ENCODE results near the gene CSH2. TPM values are rescaled to one million over a fixed set of nuclear protein-coding genes. Genes with fewer than 3 reads are reported as not detected.
"Not testable (repeated sequence)": the region's sequence is repeated elsewhere in the genome, so short reads cannot be mapped to it uniquely, and the experiment has no call there.

Gene CSH2
- total and polyA plus RNA-seq, 2 of the 13 experiments (the other 11 are each of a cell fraction or from before 2014, with no cell fraction given), result not detected

DNA sequence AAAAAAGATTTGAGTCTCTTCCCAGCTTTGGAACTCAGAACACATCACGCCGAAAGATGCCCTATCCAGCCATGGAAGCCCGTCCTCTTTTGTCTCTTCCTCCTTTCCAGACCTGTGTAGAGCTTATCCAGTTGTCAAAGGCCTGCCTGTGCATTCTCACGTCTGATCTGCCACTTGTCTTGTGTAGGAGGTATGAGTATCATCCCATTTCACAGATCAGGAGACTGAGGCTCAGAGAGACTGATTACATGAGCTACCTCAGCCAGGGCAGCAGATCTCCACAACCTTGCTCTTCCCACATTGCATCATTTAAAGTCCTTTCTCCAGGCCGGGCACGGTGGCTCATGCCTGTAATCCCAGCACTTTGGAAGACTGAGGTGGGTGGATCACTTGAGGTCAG is 1.2 kb upstream of the CSH2 start:
- H3K4me2 ChIP-seq (ENCODE audit: low read depth, low read length); FAIRE-seq; H3K27me3 ChIP-seq (ENCODE audit: control insufficient read depth in 1 of 2, insufficient read depth in 2 of 2, low read length in 2 of 2); H3K4me3 ChIP-seq (replicated peaks in 1 of 3; ENCODE audit: insufficient read depth in 1 of 3, low read depth in 2 of 3, low read length in 3 of 3); in situ Hi-C loops (cut with HindIII; ENCODE audit: extremely low pct_ligation_motif_present, low pct_unique_long_range_greater_than_20kb); CTCF ChIA-PET (ENCODE audit: low intra/inter-chr PET ratio, low total read pairs); H3K4me1 ChIP-seq (ENCODE audit: insufficient read depth, low read length); H3K9me3 ChIP-seq (ENCODE audit: low read length); ATAC-seq; H3K9ac ChIP-seq (ENCODE audit: insufficient read depth, low read depth, low read length); BruUV-seq (replicated peaks); H4K20me1 ChIP-seq (ENCODE audit: insufficient read depth, low read length); H3K36me3 ChIP-seq (replicated peaks in 1 of 2; ENCODE audit: control insufficient read depth in 1 of 2, insufficient read depth in 2 of 2, low read length in 2 of 2); H2AFZ ChIP-seq (ENCODE audit: low read length); H3K79me2 ChIP-seq (ENCODE audit: insufficient read depth, low read length); POLR2A ChIA-PET; intact Hi-C loops (cut with micrococcal nuclease; ENCODE audit: unreplicated experiment); DNase-seq (ENCODE audit: low spot score); H3K27ac ChIP-seq (ENCODE audit: extremely low read length, insufficient read depth, low read length): not testable (repeated sequence)
- TF ChIP-seq ZMYM3 (CRISPR knock-in tag; IDR thresholded peaks at IDR 0.05), result 0 out of 2 replicates have a peak, but pooled peaks have one; percentile 15
- TF ChIP-seq ZNF629 (CRISPR knock-in tag; conservative IDR thresholded peaks at IDR 0.05), result peak; percentile 79
- WGBS (ENCODE audit: low lambda C conversion rate), result 33% methylated on average over 6 of the region's 6 CpGs

DNA sequence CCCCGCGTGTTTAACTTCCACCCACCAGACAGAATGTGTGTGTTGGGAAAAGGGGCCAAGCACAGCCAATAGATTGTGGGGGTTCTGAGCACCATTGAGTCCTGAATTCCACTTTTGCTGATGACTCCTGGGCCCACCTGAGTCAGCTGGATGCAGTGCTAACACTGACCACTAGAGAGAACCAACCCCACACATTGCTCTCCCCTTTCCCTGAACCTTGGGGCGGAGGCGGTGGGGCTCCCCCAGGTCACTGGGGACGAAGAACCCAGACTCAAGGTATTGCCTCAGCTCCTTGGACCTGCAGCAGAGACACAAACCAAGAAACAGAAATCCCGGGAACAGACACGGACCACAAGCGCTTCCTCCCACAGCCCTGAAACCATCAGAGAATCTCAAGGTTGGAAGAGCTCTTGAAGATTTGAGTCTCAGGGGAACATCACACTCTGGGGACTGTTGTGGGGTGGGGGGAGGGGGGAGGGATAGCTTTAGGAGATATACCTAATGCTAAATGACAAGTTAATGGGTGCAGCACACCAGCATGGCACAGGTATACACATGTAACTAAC is 667 bp upstream of the CSH2 start:
- H2AFZ ChIP-seq (ENCODE audit: low read length); CTCF ChIA-PET (ENCODE audit: low intra/inter-chr PET ratio, low total read pairs): not testable (repeated sequence)

DNA sequence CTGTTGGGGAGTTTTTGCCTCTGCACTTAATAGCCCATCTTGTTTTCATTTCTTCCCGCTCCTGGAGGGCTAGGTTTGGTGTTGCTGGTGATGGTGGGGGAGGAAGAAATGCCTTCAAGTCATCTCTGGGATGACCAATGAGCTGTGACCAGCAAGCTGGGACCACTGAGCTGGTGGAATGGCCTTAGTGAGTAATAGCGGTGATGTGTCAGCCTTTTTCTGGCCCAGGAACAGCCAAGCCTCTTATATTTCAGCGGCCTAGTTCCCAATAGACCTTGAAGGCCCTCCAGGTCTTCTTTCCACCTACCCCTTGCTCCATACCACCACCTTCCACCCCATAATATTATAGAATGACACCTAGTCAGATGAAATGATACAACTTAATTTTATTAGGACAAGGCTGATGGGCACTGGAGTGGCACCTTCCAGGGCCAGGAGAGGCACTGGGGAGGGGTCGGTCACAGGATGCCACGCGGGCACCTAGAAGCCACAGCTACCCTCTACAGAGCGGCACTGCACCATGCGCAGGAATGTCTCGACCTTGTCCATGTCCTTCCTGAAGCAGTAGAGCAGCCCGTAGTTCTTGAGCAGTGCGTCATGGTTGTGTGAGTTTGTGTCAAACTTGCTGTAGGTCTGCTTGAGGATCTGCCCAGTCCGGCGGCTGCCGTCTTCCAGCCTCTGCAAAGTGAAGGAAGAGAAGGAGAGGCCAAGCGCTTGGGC is 1.7 kb downstream of the CSH2 start:
- ATAC-seq; H3K9ac ChIP-seq (ENCODE audit: insufficient read depth, low read depth, low read length); H2AFZ ChIP-seq (ENCODE audit: low read length); in situ Hi-C loops (cut with HindIII; ENCODE audit: extremely low pct_ligation_motif_present, low pct_unique_long_range_greater_than_20kb); H3K4me1 ChIP-seq (ENCODE audit: insufficient read depth, low read length); H3K4me2 ChIP-seq (ENCODE audit: low read depth, low read length); FAIRE-seq; H3K9me3 ChIP-seq (ENCODE audit: low read length); H3K79me2 ChIP-seq (ENCODE audit: insufficient read depth, low read length); BruUV-seq (replicated peaks); H3K4me3 ChIP-seq (replicated peaks in 1 of 3; ENCODE audit: insufficient read depth in 1 of 3, low read depth in 2 of 3, low read length in 3 of 3); DNase-seq (ENCODE audit: low spot score); H3K27ac ChIP-seq (ENCODE audit: extremely low read length, insufficient read depth, low read length); POLR2A ChIA-PET; H3K36me3 ChIP-seq (replicated peaks in 1 of 2; ENCODE audit: control insufficient read depth in 1 of 2, insufficient read depth in 2 of 2, low read length in 2 of 2); CTCF ChIA-PET (ENCODE audit: low intra/inter-chr PET ratio, low total read pairs); H4K20me1 ChIP-seq (ENCODE audit: insufficient read depth, low read length); intact Hi-C loops (cut with micrococcal nuclease; ENCODE audit: unreplicated experiment): not testable (repeated sequence)
- 48% methylated on average over 7 of the region's 15 CpGs for WGBS (ENCODE audit: low lambda C conversion rate)
- peaks cover 0 to 12% of the 10 kb centered on the region in 2 experiments; a peak in 3 of 5 replicates for H3K27me3 ChIP-seq (ENCODE audit: control insufficient read depth in 1 of 2, insufficient read depth in 2 of 2, low read length in 2 of 2)

More for the DNA sequence above, 667 bp upstream of the CSH2 start:
- 93% methylated on average over 3 of the region's 8 CpGs for WGBS (ENCODE audit: low lambda C conversion rate)
- DNase-seq (ENCODE audit: low spot score); H3K79me2 ChIP-seq (ENCODE audit: insufficient read depth, low read length); FAIRE-seq; intact Hi-C loops (cut with micrococcal nuclease; ENCODE audit: unreplicated experiment); H4K20me1 ChIP-seq (ENCODE audit: insufficient read depth, low read length); H3K9ac ChIP-seq (ENCODE audit: insufficient read depth, low read depth, low read length); H3K27ac ChIP-seq (ENCODE audit: extremely low read length, insufficient read depth, low read length); H3K9me3 ChIP-seq (ENCODE audit: low read length); H3K4me2 ChIP-seq (ENCODE audit: low read depth, low read length); BruUV-seq (replicated peaks); H3K4me3 ChIP-seq (replicated peaks in 1 of 3; ENCODE audit: insufficient read depth in 1 of 3, low read depth in 2 of 3, low read length in 3 of 3); H3K27me3 ChIP-seq (ENCODE audit: control insufficient read depth in 1 of 2, insufficient read depth in 2 of 2, low read length in 2 of 2); POLR2A ChIA-PET; H3K4me1 ChIP-seq (ENCODE audit: insufficient read depth, low read length); in situ Hi-C loops (cut with HindIII; ENCODE audit: extremely low pct_ligation_motif_present, low pct_unique_long_range_greater_than_20kb); H3K36me3 ChIP-seq (replicated peaks in 1 of 2; ENCODE audit: control insufficient read depth in 1 of 2, insufficient read depth in 2 of 2, low read length in 2 of 2): not testable (repeated sequence)
- peak; percentile 72 for ATAC-seq

DNA sequence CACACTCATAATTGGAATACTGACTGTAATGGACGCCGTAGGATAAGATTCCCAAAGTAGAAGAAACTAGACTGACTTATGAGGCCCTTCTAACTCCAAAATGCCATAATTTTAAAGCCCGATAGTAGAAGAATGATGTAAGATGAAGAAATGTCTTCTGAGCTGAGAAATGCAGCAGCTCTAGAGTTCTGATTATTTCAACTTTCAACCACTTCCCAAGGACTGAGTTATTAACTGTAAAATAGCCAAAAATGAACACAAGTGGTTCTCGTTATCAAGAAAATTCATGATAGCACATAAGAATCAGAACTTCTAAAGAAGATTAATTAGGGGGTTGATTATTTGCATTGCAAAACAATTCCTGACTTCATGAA is 3.2 kb downstream of the CSH2 start:
- POLR2A ChIA-PET; H2AFZ ChIP-seq (ENCODE audit: low read length); H4K20me1 ChIP-seq (ENCODE audit: insufficient read depth, low read length); H3K4me3 ChIP-seq (replicated peaks in 1 of 3; ENCODE audit: insufficient read depth in 1 of 3, low read depth in 2 of 3, low read length in 3 of 3); H3K79me2 ChIP-seq (ENCODE audit: insufficient read depth, low read length); FAIRE-seq; DNase-seq (ENCODE audit: low spot score); BruUV-seq (replicated peaks); in situ Hi-C loops (cut with HindIII; ENCODE audit: extremely low pct_ligation_motif_present, low pct_unique_long_range_greater_than_20kb); H3K9ac ChIP-seq (ENCODE audit: insufficient read depth, low read depth, low read length); H3K4me1 ChIP-seq (ENCODE audit: insufficient read depth, low read length); H3K36me3 ChIP-seq (replicated peaks in 1 of 2; ENCODE audit: control insufficient read depth in 1 of 2, insufficient read depth in 2 of 2, low read length in 2 of 2); H3K9me3 ChIP-seq (ENCODE audit: low read length); intact Hi-C loops (cut with micrococcal nuclease; ENCODE audit: unreplicated experiment); CTCF ChIA-PET (ENCODE audit: low intra/inter-chr PET ratio, low total read pairs); H3K27ac ChIP-seq (ENCODE audit: extremely low read length, insufficient read depth, low read length); H3K4me2 ChIP-seq (ENCODE audit: low read depth, low read length); ATAC-seq: not testable (repeated sequence)
- 45% methylated on average over 4 of the region's 4 CpGs for WGBS (ENCODE audit: low lambda C conversion rate)
- H3K27me3 ChIP-seq (ENCODE audit: control insufficient read depth in 1 of 2, insufficient read depth in 2 of 2, low read length in 2 of 2), result peaks cover 1 to 12% of the 10 kb centered on the region in 2 experiments; a peak in 3 of 5 replicates
